RWPE2 (cell line): ENCODE data around the gene CDO1.
"Not testable (repeated sequence)": the region's sequence is repeated elsewhere in the genome, so short reads cannot be mapped to it uniquely, and the experiment has no call there.

Source experiments
- ATAC-seq: fragments of 200-7000 bp; cut with Tn5 transposase; 3 replicates; pipeline ENCODE4 v1.9.1; 2021; ENCODE audit warnings: low read depth
- DNase-seq: peaks from one replicate; pipeline ENCODE4 v3.0.0-alpha.2; 2020; ENCODE audit warnings: low spot score
- H3K27ac ChIP-seq: fragments of 450-650 bp; 2 replicates; pipeline ENCODE4 v1.5.1; 2017; ENCODE audit warnings: mild to moderate bottlenecking; ENCODE audit not compliant: poor library complexity, severe bottlenecking
- H3K27me3 ChIP-seq: fragments of 250-450 bp; sonication (Bioruptor Pico); 2 replicates; pipeline ENCODE4 v1.5.1; 2021; ENCODE audit warnings: mild to moderate bottlenecking, moderate library complexity; ENCODE audit not compliant: insufficient read depth, poor library complexity, severe bottlenecking
- H3K36me3 ChIP-seq: fragments of 250-450 bp; sonication (Bioruptor Pico); 2 replicates; pipeline ENCODE4 v1.5.1; 2020; ENCODE audit warnings: low read depth, mild to moderate bottlenecking, moderate library complexity
- H3K4me1 ChIP-seq: fragments of 250-450 bp; sonication (Bioruptor Pico); 2 replicates; pipeline ENCODE4 v1.5.1; 2021; ENCODE audit warnings: mild to moderate bottlenecking, moderate library complexity; ENCODE audit not compliant: insufficient read depth, poor library complexity, severe bottlenecking
- H3K4me3 ChIP-seq: fragments of 250-450 bp; sonication (Bioruptor Pico); 2 replicates; pipeline ENCODE4 v1.5.1; 2021; ENCODE audit warnings: mild to moderate bottlenecking, moderate library complexity; ENCODE audit not compliant: severe bottlenecking
- H3K9me3 ChIP-seq: fragments of 250-450 bp; sonication (Bioruptor Pico); 2 replicates; pipeline ENCODE4 v1.5.1; 2021; ENCODE audit warnings: mild to moderate bottlenecking, moderate library complexity; ENCODE audit not compliant: severe bottlenecking
- TF ChIP-seq, protein P1 (sequence below): fragments of 450-650 bp; IDR thresholded peaks from one replicate; pipeline ENCODE4 v1.5.1; 2017; ENCODE audit warnings: mild to moderate bottlenecking, moderate library complexity; ENCODE audit not compliant: poor library complexity, severe bottlenecking

CDO1 gene

DNA sequence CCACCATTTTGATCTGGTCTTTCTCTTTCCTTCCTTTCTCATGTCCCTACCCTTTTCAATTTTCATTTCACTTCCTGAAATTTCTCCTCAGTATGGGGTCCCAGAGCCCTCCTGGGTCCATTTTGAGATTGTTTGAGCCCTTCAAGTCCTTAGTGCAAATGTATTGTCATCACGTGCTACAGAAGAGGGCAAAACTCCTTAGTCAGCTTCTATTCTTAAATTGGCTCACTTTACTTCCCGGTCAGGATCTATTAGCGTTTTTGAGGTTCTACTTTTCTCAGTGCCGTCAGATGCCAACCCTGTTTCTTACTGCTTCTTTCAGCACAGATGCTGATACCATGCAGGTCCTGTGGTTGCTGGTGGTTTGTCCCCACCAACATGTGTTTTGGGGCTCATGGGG lies 19.0 kb upstream of the CDO1 start:
- TF ChIP-seq, protein P1, sequence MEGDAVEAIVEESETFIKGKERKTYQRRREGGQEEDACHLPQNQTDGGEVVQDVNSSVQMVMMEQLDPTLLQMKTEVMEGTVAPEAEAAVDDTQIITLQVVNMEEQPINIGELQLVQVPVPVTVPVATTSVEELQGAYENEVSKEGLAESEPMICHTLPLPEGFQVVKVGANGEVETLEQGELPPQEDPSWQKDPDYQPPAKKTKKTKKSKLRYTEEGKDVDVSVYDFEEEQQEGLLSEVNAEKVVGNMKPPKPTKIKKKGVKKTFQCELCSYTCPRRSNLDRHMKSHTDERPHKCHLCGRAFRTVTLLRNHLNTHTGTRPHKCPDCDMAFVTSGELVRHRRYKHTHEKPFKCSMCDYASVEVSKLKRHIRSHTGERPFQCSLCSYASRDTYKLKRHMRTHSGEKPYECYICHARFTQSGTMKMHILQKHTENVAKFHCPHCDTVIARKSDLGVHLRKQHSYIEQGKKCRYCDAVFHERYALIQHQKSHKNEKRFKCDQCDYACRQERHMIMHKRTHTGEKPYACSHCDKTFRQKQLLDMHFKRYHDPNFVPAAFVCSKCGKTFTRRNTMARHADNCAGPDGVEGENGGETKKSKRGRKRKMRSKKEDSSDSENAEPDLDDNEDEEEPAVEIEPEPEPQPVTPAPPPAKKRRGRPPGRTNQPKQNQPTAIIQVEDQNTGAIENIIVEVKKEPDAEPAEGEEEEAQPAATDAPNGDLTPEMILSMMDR, result no peak

DNA sequence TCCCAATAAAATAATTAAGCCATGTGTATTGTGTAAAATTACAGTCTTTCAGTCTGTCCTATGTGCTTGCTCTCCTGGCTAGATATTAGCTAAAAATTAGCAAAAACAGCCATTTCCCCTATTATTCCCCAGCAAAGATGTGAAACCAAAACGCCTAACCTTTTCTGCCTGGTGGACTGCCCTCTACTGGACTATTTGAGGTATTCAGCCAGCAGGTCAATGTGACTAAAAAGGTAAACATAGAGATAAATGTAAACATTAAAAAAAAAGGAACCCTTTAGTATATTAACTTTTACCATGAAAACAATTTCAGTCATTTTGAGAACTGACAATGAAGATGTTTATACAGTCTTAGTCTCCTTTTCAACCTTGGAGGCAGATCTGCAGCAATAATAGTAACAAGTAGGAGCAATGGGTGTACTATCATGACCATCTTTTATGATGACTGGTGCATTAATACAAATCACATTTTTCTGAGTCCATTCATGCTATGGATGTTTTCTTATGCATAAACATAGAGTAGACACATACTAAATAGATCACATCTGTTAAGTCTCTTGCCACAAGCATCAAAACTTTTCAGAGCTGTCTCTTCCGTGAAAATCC lies 14.8 kb upstream of the CDO1 start:
- ATAC-seq (peak; percentile 66; the same call in 2 of the 3 replicates), DNase-seq (no peak)
- Histone ChIP-seq H3K4me1 (no peaks in the 10 kb centered on the region), H3K4me3 (no peak overlapping the region), H3K27me3 (no peaks in the 10 kb centered on the region), H3K36me3 (peaks cover 80% of the 10 kb centered on the region), H3K27ac (no peak overlapping the region), H3K9me3 (no peaks in the 10 kb centered on the region)
- TF ChIP-seq, protein P1, result peak; percentile 96

More for the DNA sequence above, 19.0 kb upstream of the CDO1 start:
- H3K4me3 ChIP-seq, result no peak overlapping the region
- H3K27ac ChIP-seq, result no peak overlapping the region
- ATAC-seq (no peak), DNase-seq (no peak)
- H3K4me1 ChIP-seq, result peaks cover 13% of the 10 kb centered on the region
- H3K27me3 ChIP-seq, result no peaks in the 10 kb centered on the region
- H3K9me3 ChIP-seq, result no peaks in the 10 kb centered on the region
- peaks cover 86% of the 10 kb centered on the region for H3K36me3 ChIP-seq

DNA sequence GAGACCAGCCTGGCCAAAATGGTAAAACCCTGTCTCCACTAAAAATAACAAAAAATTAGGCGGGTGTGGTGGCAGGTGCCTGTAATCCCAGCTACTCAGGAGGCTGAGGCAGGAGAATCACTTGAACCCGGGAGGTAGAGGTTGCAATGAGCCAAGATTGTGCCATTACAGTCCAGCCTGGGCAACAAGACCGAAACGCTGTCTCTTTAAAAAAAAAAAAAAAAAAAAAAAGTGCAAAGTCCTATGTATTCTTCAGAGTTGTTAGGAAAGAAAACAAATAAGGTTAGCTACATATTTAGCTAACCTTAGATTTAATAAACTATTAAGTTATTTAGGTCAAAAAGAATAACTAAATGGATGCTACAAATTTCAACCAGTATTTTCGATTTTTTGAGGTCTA lies 13.5 kb upstream of the CDO1 start:
- no peaks in the 10 kb centered on the region for H3K27me3 ChIP-seq
- H3K4me3 ChIP-seq, result no peak overlapping the region
- H3K27ac ChIP-seq, result no peak overlapping the region
- peaks cover 66% of the 10 kb centered on the region for H3K36me3 ChIP-seq
- H3K4me1 ChIP-seq, result no peaks in the 10 kb centered on the region
- TF ChIP-seq, protein P1, result no peak
- ATAC-seq (no peak), DNase-seq (no peak)
- no peaks in the 10 kb centered on the region for H3K9me3 ChIP-seq

DNA sequence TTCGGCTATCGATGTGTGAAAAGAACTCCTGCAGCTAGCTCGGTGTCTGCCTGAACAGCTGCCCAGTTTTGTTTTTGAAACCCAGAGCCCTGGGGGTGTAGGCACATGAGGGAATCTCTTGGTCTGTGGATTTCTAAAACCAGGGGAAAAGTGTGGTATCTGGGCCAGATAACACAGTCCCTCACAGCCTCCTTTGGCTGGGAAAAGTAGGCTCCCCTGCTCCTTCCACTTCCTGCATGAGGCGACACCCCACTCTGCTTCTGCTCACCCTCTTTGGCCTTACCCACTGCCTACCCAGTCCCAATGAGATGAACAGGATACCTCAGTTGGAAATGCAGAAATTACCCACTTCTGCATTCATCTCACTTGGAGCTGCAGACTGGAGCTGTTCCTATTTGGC lies 9.5 kb upstream of the CDO1 start:
- TF ChIP-seq, protein P1, result no peak
- no peak overlapping the region for H3K4me3 ChIP-seq
- H3K9me3 ChIP-seq, result no peaks in the 10 kb centered on the region
- DNase-seq (no peak), ATAC-seq (peak; percentile 19; the same call in 2 of the 3 replicates)
- H3K27me3 ChIP-seq, result no peaks in the 10 kb centered on the region
- no peaks in the 10 kb centered on the region for H3K4me1 ChIP-seq
- H3K27ac ChIP-seq, result no peak overlapping the region
- peaks cover 28% of the 10 kb centered on the region for H3K36me3 ChIP-seq

DNA sequence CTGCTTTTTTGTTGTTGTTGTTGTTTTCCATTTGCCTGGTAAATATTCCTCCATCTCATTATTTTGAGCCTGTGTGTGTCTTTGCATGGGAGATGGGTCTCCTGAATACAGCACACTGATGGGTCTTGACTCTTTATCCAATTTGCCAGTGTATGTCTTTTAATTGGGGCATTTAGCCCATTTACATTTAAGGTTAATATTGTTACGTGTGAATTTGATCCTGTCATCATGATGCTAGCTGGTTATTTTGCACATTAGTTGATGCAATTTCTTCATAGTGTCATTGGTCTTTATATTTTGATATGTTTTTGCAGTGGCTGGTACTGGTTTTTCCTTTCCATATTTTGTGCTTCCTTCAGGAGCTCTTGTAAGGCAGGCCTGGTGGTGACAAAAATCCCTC lies 8.5 kb upstream of the CDO1 start:
- not testable (repeated sequence) for H3K27me3 ChIP-seq, H3K4me1 ChIP-seq, H3K4me3 ChIP-seq, H3K9me3 ChIP-seq, DNase-seq, ATAC-seq, H3K27ac ChIP-seq
- peaks cover 18% of the 10 kb centered on the region for H3K36me3 ChIP-seq
